DMS53 treated with DMSO at 0.1 percent for 48 hours (cell line): ENCODE data around the gene TRIM62.

Experiments used
- DNase-seq: peaks from one replicate; lab custom pipeline; 2025; ENCODE audit not compliant: unreplicated experiment; lab: John Stamatoyannopoulos, UW

Gene TRIM62

DNA sequence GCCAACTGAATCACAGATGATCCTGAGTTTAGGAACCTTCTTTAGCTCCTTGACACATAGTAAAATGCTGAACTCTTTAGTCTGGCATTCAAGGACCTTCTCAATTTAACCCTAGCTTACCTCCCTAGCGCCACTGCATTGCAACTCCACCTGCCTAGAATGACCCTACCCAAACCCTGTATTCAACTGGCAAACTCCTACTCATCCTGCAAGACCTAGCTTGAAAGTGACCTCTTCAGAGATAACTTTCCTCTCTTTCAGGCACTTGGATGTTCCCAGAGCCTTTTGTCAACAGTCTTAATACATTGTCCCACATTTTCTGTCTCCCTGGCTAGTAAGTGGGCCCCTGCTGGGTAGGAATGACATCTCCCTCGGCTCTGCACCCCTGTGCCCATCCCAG is 19.7 kb downstream of the TRIM62 start:
- no peak for DNase-seq

- DNase-seq, result no peak
These were observed 20.7 kb downstream of the TRIM62 start for GRCh38 chr1:33161061-33161681.

DNA sequence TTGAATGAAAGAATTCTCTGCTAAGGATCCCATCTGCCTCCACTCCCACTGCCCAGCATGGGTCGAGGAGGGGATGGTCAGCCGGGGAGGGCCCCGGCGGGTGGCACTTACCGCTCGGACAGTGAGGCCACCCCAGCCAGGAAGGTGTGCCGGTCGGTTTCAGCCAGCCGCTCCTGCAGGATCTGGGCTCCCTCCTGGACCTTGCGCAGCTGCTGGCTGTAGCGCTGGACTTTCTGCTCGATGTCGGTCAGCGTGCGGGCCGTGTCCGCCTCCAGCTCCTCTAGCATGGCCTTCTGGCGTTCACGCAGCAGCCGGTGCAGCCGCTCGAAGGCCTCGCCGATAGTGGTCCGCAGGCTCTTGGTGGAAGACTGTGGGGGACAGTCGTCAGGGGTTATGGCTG is 22.3 kb downstream of the TRIM62 start:
- no peak for DNase-seq

DNA sequence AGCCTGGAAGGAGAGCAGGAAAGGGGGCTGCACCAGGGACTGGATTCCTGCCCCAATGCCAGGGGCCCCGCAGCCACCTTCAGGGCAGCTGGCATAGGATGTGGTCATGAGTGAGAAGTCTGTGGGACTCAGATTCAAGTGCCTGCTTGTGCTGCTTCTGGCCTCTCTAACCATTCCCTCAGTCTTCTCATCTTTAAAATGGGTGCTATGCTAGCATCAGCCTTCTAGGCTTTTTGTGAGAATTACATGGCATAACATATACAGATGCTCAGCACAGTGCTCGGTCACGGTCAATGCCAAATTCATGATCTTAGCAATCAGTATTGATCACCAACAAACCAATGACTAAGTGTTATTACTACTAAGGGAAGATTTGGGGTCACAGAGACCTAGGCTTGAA is 23.5 kb downstream of the TRIM62 start:
- DNase-seq, result no peak

DNA sequence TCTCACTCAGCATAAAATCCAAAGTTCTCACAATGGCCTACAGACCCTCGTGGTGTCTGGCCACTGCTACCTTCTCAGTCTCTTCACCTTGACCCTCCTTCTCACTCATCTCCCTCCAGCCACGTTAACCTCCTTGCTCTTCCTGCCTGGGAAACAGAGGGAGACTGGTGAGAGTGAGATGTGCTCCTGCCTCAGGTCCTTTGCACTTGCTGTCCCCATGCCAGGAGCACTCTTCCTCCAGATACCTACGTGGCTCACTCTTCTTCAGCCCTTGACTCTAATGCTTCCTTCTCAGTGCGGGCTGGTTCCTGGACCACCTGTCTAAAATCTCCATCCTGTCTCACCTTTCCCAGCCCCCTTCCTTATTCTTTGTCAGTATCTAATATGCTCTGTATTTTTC is 24.7 kb downstream of the TRIM62 start:
- DNase-seq, result no peak

DNA sequence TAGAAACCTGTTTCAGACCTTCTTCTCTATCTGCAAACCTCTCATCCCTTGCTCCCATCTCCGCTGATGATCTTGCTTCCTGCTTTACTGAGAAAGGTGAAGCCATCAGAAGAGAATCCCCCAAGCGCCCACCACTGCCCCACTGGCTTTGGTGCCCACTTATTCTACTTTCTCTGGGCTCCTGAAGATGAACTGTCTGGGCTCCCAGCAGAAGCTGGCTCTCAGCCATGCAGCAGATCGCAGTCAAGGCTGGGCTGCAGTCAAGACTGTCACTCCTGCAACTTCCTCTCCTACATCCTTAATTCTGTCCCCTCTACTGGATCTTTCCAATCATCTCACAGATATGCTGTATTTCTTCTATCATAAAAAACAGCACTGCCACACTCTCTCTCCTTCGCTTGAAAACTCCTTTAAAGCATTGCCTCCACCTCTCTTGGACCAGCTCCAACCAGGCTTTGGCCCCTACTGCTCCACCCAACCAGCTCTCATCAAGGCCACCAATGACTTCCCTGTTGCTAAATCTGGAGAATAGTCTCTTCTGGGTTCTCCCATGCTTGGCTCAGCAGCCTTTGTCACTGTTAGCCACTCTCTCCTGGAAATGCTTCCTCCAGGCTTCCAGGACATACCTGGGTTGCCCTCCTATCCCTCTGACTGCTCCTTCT is 25.8 kb downstream of the TRIM62 start:
- no peak for DNase-seq

DNA sequence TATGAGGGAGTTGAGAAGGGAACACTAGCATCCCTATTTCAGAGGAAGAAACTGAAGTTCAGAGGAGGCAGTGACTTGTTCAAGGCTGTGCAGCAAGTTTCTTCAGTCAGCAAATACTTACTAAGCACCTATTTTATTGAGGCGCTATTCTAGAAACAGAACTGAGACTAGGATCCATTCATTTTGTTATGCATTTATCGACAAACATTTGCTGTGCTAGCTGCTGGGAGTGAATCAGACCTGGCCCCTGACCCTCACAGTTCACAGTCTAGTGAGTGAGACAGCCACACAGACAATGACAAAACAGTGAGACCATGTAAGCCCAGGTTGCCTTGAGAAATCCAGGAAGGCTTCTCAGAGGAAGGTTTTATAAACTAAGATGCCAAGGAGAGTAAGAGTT is 28.2 kb downstream of the TRIM62 start:
- no peak for DNase-seq

GRCh38 chr1:33152685-33153432 is 29.0 kb downstream of the TRIM62 start:
- DNase-seq, result no peak

- no peak for DNase-seq
These were observed 30.7 kb downstream of the TRIM62 start for GRCh38 chr1:33151116-33151515.

DNA sequence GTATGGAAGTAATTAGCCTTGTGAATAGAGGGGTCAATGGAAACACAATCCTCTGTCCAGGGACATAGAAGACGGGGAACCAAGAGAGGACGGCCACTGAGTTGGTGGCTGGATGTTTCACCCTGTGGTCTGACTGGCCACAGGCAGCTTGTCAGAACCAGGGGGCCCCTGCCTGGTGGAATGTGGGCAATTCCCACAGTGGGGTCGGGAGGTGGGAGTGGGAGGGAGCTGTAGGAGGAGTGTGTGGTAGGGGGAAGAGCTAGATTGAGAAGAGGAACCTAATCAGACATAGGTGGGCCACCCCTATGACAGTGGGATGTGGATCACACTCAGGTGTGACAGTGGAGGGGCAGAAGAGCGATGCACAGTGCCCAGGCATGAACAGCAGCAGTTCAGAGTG is 31.3 kb downstream of the TRIM62 start:
- no peak for DNase-seq

- peak; percentile 90 for DNase-seq
These were observed 32.2 kb downstream of the TRIM62 start for GRCh38 chr1:33149453-33150190.

DNA sequence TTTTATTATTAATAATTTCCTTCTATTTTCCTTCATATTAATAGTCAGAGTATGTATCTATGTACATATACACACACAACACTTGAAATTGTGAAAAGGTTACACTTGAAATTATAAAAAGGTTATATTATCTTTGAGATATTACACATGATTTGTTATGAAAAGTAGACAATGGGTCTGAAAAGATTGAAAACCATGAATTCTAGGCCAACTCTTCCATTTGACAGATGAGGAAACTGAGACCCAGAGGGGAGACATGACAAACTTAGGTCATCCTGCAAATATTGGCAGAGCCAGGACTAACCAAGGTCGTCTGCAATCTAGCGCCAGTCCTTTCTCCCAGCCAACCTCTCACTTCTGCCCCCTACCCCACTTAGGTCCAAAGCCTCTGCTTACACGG is 33.2 kb downstream of the TRIM62 start:
- no peak for DNase-seq

DNA sequence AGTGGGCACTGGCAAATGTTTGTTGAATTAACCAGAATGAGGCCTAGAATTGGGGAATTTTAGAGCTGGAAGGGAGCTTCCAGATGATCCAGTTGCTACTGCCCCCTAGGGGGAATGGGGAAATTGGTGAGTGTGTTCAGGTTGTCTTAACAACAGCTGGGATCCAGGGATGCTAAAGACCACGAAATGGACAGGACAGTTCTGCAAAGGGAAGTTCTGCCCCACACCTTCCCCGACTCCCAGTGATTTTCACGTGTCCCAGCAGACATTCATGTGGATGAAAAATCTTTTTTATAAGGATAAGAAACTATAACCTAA is 33.9 kb downstream of the TRIM62 start:
- no peak for DNase-seq

- no peak for DNase-seq
These were observed 34.4 kb downstream of the TRIM62 start for GRCh38 chr1:33147275-33147996.

GRCh38 chr1:33146003-33146402 is 35.8 kb downstream of the TRIM62 start:
- DNase-seq, result no peak

DNA sequence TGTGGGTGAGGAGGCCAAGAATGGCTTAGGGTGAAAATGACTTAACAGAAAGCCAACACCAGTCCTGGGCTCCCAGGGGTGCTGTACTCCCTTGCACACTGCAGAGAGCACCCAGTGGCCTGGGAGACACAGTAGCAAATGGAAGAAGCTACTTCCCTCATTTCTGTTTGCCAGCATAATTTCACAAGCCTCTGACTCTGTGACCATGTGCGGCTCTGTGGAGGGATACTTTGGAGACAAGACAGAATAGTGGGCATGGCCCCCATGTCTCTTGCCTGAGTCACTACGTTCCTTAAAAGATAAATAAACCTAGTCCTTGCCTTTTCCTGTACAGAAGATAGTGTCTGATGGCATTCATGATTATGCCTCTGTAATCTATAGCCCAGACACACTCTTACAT is 38.1 kb downstream of the TRIM62 start:
- no peak for DNase-seq

DNA sequence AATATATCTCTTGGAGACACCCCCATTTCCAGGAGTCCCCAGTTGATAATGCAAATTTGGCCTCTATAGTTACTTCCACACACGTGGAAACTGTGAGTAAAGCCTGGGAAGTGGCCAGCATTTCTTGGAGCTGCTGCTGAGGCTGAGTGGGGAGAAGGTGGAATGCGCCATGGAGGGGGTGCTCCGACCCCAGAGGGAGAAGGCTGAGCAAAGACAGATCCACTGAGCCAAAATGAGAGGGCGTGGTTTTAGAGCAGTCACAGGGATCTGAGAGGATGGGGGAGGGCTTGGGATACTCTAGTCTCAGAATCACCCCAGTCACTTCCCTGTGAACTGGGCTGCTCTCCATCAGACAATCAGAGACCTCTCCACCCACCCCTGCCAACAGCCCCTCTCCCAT is 38.7 kb downstream of the TRIM62 start:
- DNase-seq, result no peak

GRCh38 chr1:33142483-33143064 is 39.3 kb downstream of the TRIM62 start:
- DNase-seq, result no peak

DNA sequence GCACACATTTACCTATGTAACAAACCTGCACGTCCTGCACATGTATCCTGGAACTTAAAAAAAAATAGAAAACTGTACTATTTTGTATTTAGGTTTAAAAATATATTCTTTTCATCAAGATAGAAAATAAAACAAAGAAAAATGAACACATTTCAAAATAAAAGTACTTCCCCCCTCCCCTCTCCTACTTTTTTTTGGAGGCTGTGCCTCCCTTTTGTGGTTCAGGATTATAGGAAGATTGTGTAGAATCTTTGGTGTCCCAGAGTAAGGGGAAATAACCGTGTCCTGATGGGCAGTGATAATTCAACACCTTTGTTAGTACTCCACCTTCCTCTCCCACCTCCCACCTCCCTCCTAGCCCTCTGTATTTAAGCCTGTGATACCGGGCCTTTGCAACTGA is 40.1 kb downstream of the TRIM62 start:
- DNase-seq, result no peak

DNA sequence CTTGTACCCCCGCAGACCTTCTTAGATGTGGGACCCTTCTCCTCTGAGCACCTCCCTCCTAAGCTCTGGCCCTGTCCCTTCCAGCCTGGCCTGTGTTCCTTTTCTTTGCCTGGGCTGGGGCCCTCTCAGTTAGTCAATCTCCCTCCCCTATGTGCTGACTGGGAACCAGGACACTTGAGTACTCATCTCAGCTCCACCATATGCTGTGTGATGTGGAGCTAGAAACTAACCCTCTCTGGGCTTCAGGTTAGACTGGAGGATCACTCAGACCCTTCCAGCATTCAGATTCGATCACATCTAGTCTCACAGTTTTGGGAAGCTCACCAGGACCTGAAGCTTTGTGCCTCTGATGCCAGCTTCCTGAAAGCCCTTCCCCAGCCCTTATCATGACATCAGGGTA is 40.6 kb downstream of the TRIM62 start:
- DNase-seq, result no peak
